Upper lobe of right lung (tissue), 1 donor: ENCODE data around the gene SELENOF. TPM values are rescaled to one million over a fixed set of nuclear protein-coding genes. Genes with fewer than 3 reads are reported as not detected.

Source experiments
- ATAC-seq: fragments of 200-7000 bp; cut with Tn5 transposase; one replicate; pipeline ENCODE4 v1.9.1; 2020; ENCODE audit warnings: mild to moderate bottlenecking, moderate library complexity
- DNase-seq: peaks from one replicate; pipeline ENCODE4 v3.0.0-alpha.2; 2020
- H3K27ac ChIP-seq: fragments of 200-600 bp; one replicate; pipeline ENCODE4 v1.8.0; 2022
- H3K27me3 ChIP-seq: fragments of 200-600 bp; one replicate; pipeline ENCODE4 v1.8.0; 2022; ENCODE audit warnings: mild to moderate bottlenecking
- H3K36me3 ChIP-seq: fragments of 200-600 bp; one replicate; pipeline ENCODE4 v1.8.0; 2022
- H3K4me1 ChIP-seq: fragments of 200-600 bp; one replicate; pipeline ENCODE4 v1.8.0; 2022
- H3K4me3 ChIP-seq: fragments of 200-600 bp; one replicate; pipeline ENCODE4 v1.8.0; 2022; ENCODE audit warnings: mild to moderate bottlenecking
- H3K9me3 ChIP-seq: fragments of 200-600 bp; one replicate; pipeline ENCODE4 v1.8.0; 2022
- intact Hi-C: fragments of 100-400 bp; cut with DNase I; formaldehyde crosslinking; loops from one replicate; pipeline ENCODE4 v1.11.0; 2022
- total RNA-seq: library from RNA; stranded (reverse); fragmentation: NEBNext Ultra II Directional; extraction: Animal tissue kit (Norgen Biotek cat#: 25700); gene quantifications from one replicate; pipeline ENCODE4 v1.2.1, GENCODE V29; 2021
- TF ChIP-seq, protein P1 (sequence below): fragments of 200-600 bp; IDR thresholded peaks from one replicate; pipeline ENCODE4 v1.8.0; 2022; ENCODE audit warnings: antibody characterized with exemption
- donor health status: DM: no; HTN: yes; CAD: no; lungs with severe emphysema.

The SELENOF gene
- total RNA-seq, 1 donor from 2014 or later, result 197 TPM

DNA sequence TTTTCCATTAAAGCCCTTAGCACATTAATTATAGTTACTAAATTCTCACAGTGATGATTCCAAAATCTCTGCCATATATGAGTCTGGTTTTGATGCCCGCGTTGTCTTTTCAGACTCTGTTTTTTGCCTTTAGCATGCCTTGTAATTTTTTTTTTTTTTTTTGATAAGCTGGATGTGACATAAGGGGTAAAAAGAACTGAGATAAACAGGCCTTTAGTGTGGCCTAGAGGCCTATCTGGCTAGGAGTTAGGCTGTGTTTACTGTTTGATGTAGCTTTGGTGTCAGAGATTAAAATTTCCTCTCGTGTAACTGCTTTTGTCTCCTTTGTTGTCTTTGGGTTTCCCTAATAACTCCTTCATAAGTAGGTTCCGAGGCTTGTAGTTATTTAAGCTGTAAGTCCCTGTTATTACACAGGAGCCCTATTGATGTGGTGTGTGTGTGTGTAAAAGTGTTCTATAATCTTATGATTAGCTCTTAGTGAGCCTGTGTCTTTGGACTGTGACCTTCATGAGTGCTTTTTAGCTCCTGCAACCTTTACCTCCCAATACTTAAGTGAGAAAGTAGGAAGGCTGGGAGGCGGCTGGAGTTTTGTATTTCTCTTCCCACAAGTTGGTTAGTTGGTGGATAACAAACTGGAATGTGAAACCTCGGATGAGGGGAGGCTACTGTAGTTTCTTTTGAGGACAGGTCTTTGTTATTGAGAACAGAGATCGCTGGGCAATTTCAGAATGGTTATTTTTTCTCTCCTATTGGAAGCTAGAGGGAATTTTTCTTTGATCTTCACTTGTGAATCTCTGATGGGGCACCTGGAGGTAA lies 19.8 kb upstream of the SELENOF start:
- no peaks in the 10 kb centered on the region for H3K27me3 ChIP-seq
- no peak overlapping the region for H3K4me3 ChIP-seq
- no peaks in the 10 kb centered on the region for H3K36me3 ChIP-seq
- ATAC-seq, result no peak
- TF ChIP-seq, protein P1, sequence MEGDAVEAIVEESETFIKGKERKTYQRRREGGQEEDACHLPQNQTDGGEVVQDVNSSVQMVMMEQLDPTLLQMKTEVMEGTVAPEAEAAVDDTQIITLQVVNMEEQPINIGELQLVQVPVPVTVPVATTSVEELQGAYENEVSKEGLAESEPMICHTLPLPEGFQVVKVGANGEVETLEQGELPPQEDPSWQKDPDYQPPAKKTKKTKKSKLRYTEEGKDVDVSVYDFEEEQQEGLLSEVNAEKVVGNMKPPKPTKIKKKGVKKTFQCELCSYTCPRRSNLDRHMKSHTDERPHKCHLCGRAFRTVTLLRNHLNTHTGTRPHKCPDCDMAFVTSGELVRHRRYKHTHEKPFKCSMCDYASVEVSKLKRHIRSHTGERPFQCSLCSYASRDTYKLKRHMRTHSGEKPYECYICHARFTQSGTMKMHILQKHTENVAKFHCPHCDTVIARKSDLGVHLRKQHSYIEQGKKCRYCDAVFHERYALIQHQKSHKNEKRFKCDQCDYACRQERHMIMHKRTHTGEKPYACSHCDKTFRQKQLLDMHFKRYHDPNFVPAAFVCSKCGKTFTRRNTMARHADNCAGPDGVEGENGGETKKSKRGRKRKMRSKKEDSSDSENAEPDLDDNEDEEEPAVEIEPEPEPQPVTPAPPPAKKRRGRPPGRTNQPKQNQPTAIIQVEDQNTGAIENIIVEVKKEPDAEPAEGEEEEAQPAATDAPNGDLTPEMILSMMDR, result no peak
- DNase-seq, result no peak
- intact Hi-C loops, result no loop called here
- no peaks in the 10 kb centered on the region for H3K4me1 ChIP-seq
- no peaks in the 10 kb centered on the region for H3K9me3 ChIP-seq
- no peak overlapping the region for H3K27ac ChIP-seq

GRCh38 chr1:86933051-86933450 lies 19.1 kb upstream of the SELENOF start:
- H3K27ac ChIP-seq, result no peak overlapping the region
- intact Hi-C loops, result no loop called here
- H3K27me3 ChIP-seq, result no peaks in the 10 kb centered on the region
- ATAC-seq (no peak), DNase-seq (no peak)
- no peaks in the 10 kb centered on the region for H3K36me3 ChIP-seq
- H3K9me3 ChIP-seq, result no peaks in the 10 kb centered on the region
- TF ChIP-seq, protein P1, result no peak
- H3K4me3 ChIP-seq, result no peak overlapping the region
- H3K4me1 ChIP-seq, result no peaks in the 10 kb centered on the region

- H3K4me3 ChIP-seq, result no peak overlapping the region
- H3K27ac ChIP-seq, result no peak overlapping the region
- DNase-seq (no peak), ATAC-seq (no peak)
- no peaks in the 10 kb centered on the region for H3K9me3 ChIP-seq
- no peaks in the 10 kb centered on the region for H3K36me3 ChIP-seq
- intact Hi-C loops, result no loop called here
- H3K4me1 ChIP-seq, result no peaks in the 10 kb centered on the region
- no peaks in the 10 kb centered on the region for H3K27me3 ChIP-seq
- TF ChIP-seq, protein P1, result no peak
Measured at GRCh38 chr1:86928819-86929218, 14.9 kb upstream of the SELENOF start.

DNA sequence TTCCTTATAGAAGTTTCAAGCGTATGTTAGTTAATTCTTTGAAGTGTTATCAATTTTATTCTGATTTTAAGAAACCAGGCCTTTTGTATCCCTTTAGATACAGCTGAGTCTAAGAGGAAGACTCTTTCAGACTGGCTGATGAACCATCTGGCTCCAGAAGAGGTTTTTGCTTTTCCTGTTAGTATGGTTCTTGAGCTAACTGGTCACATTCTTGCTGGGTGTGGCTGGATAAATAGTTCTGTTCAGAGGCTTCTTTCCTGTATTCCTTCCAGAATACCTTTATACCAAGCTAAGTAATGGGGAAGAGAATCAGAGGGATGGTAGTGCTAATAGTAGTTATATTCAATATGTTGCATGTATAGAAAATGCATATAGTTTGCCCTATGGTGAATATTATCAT lies 13.0 kb upstream of the SELENOF start:
- DNase-seq (no peak), ATAC-seq (no peak)
- H3K27ac ChIP-seq, result no peak overlapping the region
- H3K4me1 ChIP-seq, result no peaks in the 10 kb centered on the region
- H3K4me3 ChIP-seq, result no peak overlapping the region
- intact Hi-C loops, result no loop called here
- H3K9me3 ChIP-seq, result no peaks in the 10 kb centered on the region
- H3K27me3 ChIP-seq, result no peaks in the 10 kb centered on the region
- no peaks in the 10 kb centered on the region for H3K36me3 ChIP-seq
- TF ChIP-seq, protein P1, result no peak

GRCh38 chr1:86925742-86926141 lies 11.8 kb upstream of the SELENOF start:
- no peaks in the 10 kb centered on the region for H3K9me3 ChIP-seq
- H3K4me1 ChIP-seq, result no peaks in the 10 kb centered on the region
- H3K27ac ChIP-seq, result no peak overlapping the region
- intact Hi-C loops, result no loop called here
- no peaks in the 10 kb centered on the region for H3K36me3 ChIP-seq
- TF ChIP-seq, protein P1, result no peak
- DNase-seq, result no peak
- H3K27me3 ChIP-seq, result no peaks in the 10 kb centered on the region
- ATAC-seq, result no peak
- H3K4me3 ChIP-seq, result no peak overlapping the region
